Skeletal muscle tissue (tissue), 4 donors: ENCODE data around the gene TMEM131L. TPM values are rescaled to one million over a fixed set of nuclear protein-coding genes. Genes with fewer than 3 reads are reported as not detected.
"Not testable (repeated sequence)": the region's sequence is repeated elsewhere in the genome, so short reads cannot be mapped to it uniquely, and the experiment has no call there.

Experiments used
- H3K27ac ChIP-seq: one replicate; pipeline ENCODE4 v1.7.0; 2013; ENCODE audit warnings: mild to moderate bottlenecking, low read depth, low read length, inconsistent platforms
- H3K27me3 ChIP-seq, 3 donors: one replicate each; pipeline ENCODE4 v1.7.0; 2013; ENCODE audit warnings: low read length in 3 of 3; ENCODE audit not compliant: control insufficient read depth in 3 of 3, insufficient read depth in 3 of 3
- H3K36me3 ChIP-seq, 3 donors: one replicate each; pipeline ENCODE4 v1.7.0; 2013; ENCODE audit warnings: low read length in 3 of 3; ENCODE audit not compliant: control insufficient read depth in 3 of 3, insufficient read depth in 3 of 3
- H3K4me1 ChIP-seq, 3 donors: one replicate each; pipeline ENCODE4 v1.7.0; 2013; ENCODE audit warnings: low read length in 3 of 3, mild to moderate bottlenecking in 3 of 3; ENCODE audit not compliant: control insufficient read depth in 3 of 3, insufficient read depth in 3 of 3
- H3K4me3 ChIP-seq, 3 donors: one replicate each; pipeline ENCODE4 v1.7.0; 2013; ENCODE audit warnings: low read length in 3 of 3
- H3K9ac ChIP-seq, 3 donors: one replicate each; pipeline ENCODE4 v1.7.0; 2013; ENCODE audit warnings: low read length in 3 of 3, mild to moderate bottlenecking in 3 of 3, moderate library complexity in 2 of 3, low read depth in 1 of 3
- H3K9me3 ChIP-seq, 3 donors: one replicate each; pipeline ENCODE4 v1.7.0; 2013; ENCODE audit warnings: low read length in 3 of 3; ENCODE audit not compliant: control insufficient read depth in 3 of 3
- total RNA-seq: library from RNA; depleted of rRNA; stranded (reverse); fragments of >200 nt; gene quantifications from one replicate; pipeline ENCODE4 v1.2.3, GENCODE V29; 2014
- donor health status: Osteomylitis.

Gene TMEM131L
- total RNA-seq, 1 donor from 2014 or later: 69.4 TPM

GRCh38 chr4:153567660-153568059 lies 101.5 kb downstream of the TMEM131L start:
- Histone ChIP-seq H3K4me1 (peaks cover 45 to 51% (median 46%) of the 10 kb centered on the region in 3 donors), H3K27ac (peak overlapping the region; percentile 83), H3K9ac (peak overlapping the region in 1 of 3 donors; percentile 24)
- H3K9me3 ChIP-seq, H3K36me3 ChIP-seq, H3K4me3 ChIP-seq, H3K27me3 ChIP-seq: not testable (repeated sequence)

GRCh38 chr4:153570228-153570973 lies 104.2 kb downstream of the TMEM131L start:
- peaks cover 53 to 55% (median 55%) of the 10 kb centered on the region in 3 donors for H3K4me1 ChIP-seq
- H3K4me3 ChIP-seq: no peak overlapping the region
- no peaks in the 10 kb centered on the region for H3K9me3 ChIP-seq
- no peaks in the 10 kb centered on the region for H3K27me3 ChIP-seq
- H3K9ac ChIP-seq: peak overlapping the region in 2 of 3 donors; percentile 14 to 34
- peak overlapping the region; percentile 88 for H3K27ac ChIP-seq
- H3K36me3 ChIP-seq: no peaks in the 10 kb centered on the region

- Histone ChIP-seq H3K4me3 (no peak overlapping the region), H3K36me3 (no peaks in the 10 kb centered on the region), H3K9me3 (no peaks in the 10 kb centered on the region), H3K9ac (no peak overlapping the region), H3K27ac (peak overlapping the region; percentile 88), H3K27me3 (no peaks in the 10 kb centered on the region), H3K4me1 (peaks cover 50 to 55% (median 51%) of the 10 kb centered on the region in 3 donors)
These were observed 104.9 kb downstream of the TMEM131L start for GRCh38 chr4:153571006-153571545.

- Histone ChIP-seq H3K36me3 (no peaks in the 10 kb centered on the region), H3K9ac (peak overlapping the region; percentile 55 to 68 (median 57)), H3K4me3 (peak overlapping the region in 1 of 3 donors; percentile 16), H3K4me1 (peaks cover 45 to 53% (median 50%) of the 10 kb centered on the region in 3 donors), H3K27ac (peak overlapping the region; percentile 88), H3K9me3 (no peaks in the 10 kb centered on the region), H3K27me3 (no peaks in the 10 kb centered on the region)
These were observed 106.4 kb downstream of the TMEM131L start for GRCh38 chr4:153572609-153573008.

GRCh38 chr4:153573221-153573620 lies 107.1 kb downstream of the TMEM131L start:
- Histone ChIP-seq H3K4me3 (peak overlapping the region in 1 of 3 donors; percentile 16), H3K27ac (peak overlapping the region; percentile 88), H3K4me1 (peaks cover 42 to 53% (median 44%) of the 10 kb centered on the region in 3 donors), H3K27me3 (no peaks in the 10 kb centered on the region), H3K36me3 (no peaks in the 10 kb centered on the region), H3K9me3 (no peaks in the 10 kb centered on the region), H3K9ac (peak overlapping the region; percentile 55 to 68 (median 57))

GRCh38 chr4:153573881-153574802 lies 108.0 kb downstream of the TMEM131L start:
- Histone ChIP-seq H3K4me1 (peaks cover 34 to 48% (median 38%) of the 10 kb centered on the region in 3 donors), H3K4me3 (peak overlapping the region in 1 of 3 donors; percentile 43), H3K27ac (peak overlapping the region; percentile 88), H3K9me3 (no peaks in the 10 kb centered on the region), H3K36me3 (no peaks in the 10 kb centered on the region), H3K9ac (peak overlapping the region; percentile 17 to 47 (median 35)), H3K27me3 (no peaks in the 10 kb centered on the region)

GRCh38 chr4:153576443-153576774 lies 110.2 kb downstream of the TMEM131L start:
- peaks cover 23 to 42% (median 24%) of the 10 kb centered on the region in 3 donors for H3K4me1 ChIP-seq
- no peaks in the 10 kb centered on the region for H3K9me3 ChIP-seq
- H3K4me3 ChIP-seq: no peak overlapping the region
- H3K9ac ChIP-seq: peak overlapping the region in 1 of 3 donors; percentile 1
- H3K27ac ChIP-seq: no peak overlapping the region
- peaks cover 0 to 2% (median 0%) of the 10 kb centered on the region in 3 donors for H3K36me3 ChIP-seq
- no peaks in the 10 kb centered on the region for H3K27me3 ChIP-seq

- peak overlapping the region in 1 of 3 donors; percentile 1 for H3K9ac ChIP-seq
- H3K4me3 ChIP-seq: no peak overlapping the region
- peaks cover 0 to 4% (median 0%) of the 10 kb centered on the region in 3 donors for H3K36me3 ChIP-seq
- no peaks in the 10 kb centered on the region for H3K27me3 ChIP-seq
- no peaks in the 10 kb centered on the region for H3K9me3 ChIP-seq
- H3K4me1 ChIP-seq: peaks cover 23 to 36% (median 24%) of the 10 kb centered on the region in 3 donors
- peak overlapping the region; percentile 37 for H3K27ac ChIP-seq
These were observed 110.9 kb downstream of the TMEM131L start for GRCh38 chr4:153577053-153577452.

- H3K36me3 ChIP-seq: peaks cover 0 to 16% (median 10%) of the 10 kb centered on the region in 3 donors
- H3K4me3 ChIP-seq: no peak overlapping the region
- peaks cover 5 to 16% (median 9%) of the 10 kb centered on the region in 3 donors for H3K4me1 ChIP-seq
- no peak overlapping the region for H3K9ac ChIP-seq
- H3K9me3 ChIP-seq: no peaks in the 10 kb centered on the region
- H3K27ac ChIP-seq: no peak overlapping the region
- H3K27me3 ChIP-seq: no peaks in the 10 kb centered on the region
These were observed 113.2 kb downstream of the TMEM131L start for GRCh38 chr4:153579410-153579809.
